OCI-LY7 (cell line): ENCODE measurements around the gene ARHGAP42. TPM values are rescaled to one million over a fixed set of nuclear protein-coding genes. Genes with fewer than 3 reads are reported as not detected.

Experiments
- BruUV-seq: library from RNA; stranded (reverse); fragments of 400-500 nt; replicated peaks from 2 replicates; lab custom pipeline; 2021; lab: Mats Ljungman, UMichigan
- CTCF ChIA-PET: fragments of 300-600 bp; sonication (Branson Sonifier 250); formaldehyde crosslinking; loops from one replicate; lab custom pipeline; 2022; ENCODE audit warnings: antibody characterized with exemption; ENCODE audit not compliant: unreplicated experiment; lab: Charles Lee
- POLR2A ChIA-PET: fragments of 300-600 bp; sonication (Branson Sonifier 250); formaldehyde crosslinking; loops from one replicate; lab custom pipeline; 2022; ENCODE audit warnings: antibody characterized with exemption; lab: Charles Lee
- DNase-seq: peaks from one replicate; pipeline ENCODE4 v3.0.0-alpha.2; 2015; ENCODE audit warnings: low spot score
- H2AFZ ChIP-seq: fragments of 200-600 bp; sonication (generic), shearing (Covaris generic); 2 replicates; pipeline ENCODE4 v1.6.1; 2014; ENCODE audit warnings: mild to moderate bottlenecking, antibody characterized with exemption, low read length, moderate library complexity
- H3K27ac ChIP-seq: fragments of 200-600 bp; sonication (generic); 2 replicates; pipeline ENCODE4 v1.5.1; 2014; ENCODE audit warnings: mixed run types, low read depth, mild to moderate bottlenecking, moderate library complexity, low read length, inconsistent platforms; ENCODE audit not compliant: poor library complexity, severe bottlenecking
- H3K36me3 ChIP-seq: fragments of 200-600 bp; sonication (generic); 2 replicates; pipeline ENCODE4 v1.6.1; 2014; ENCODE audit warnings: mild to moderate bottlenecking, antibody characterized with exemption, low read length, moderate library complexity, mixed read lengths; ENCODE audit not compliant: insufficient read depth
- H3K4me1 ChIP-seq: fragments of 200-600 bp; sonication (generic); 2 replicates; pipeline ENCODE4 v1.5.1; 2014; ENCODE audit warnings: mild to moderate bottlenecking, low read length; ENCODE audit not compliant: insufficient read depth, poor library complexity, severe bottlenecking
- H3K4me2 ChIP-seq: fragments of 200-600 bp; sonication (generic); 2 replicates; pipeline ENCODE4 v1.6.1; 2014; ENCODE audit warnings: mild to moderate bottlenecking, low read length
- H3K4me3 ChIP-seq: fragments of 200-600 bp; sonication (generic); 2 replicates; pipeline ENCODE4 v1.5.1; 2014; ENCODE audit warnings: mild to moderate bottlenecking, low read depth, low read length; ENCODE audit not compliant: poor library complexity, severe bottlenecking
- H3K79me2 ChIP-seq: fragments of 200-600 bp; sonication (generic); 2 replicates; pipeline ENCODE4 v1.6.1; 2016; ENCODE audit warnings: low read depth, mild to moderate bottlenecking, low read length, moderate library complexity, mixed read lengths; ENCODE audit not compliant: insufficient read depth
- H3K9me2 ChIP-seq: fragments of 200-600 bp; sonication (generic); 2 replicates; pipeline ENCODE4 v1.6.1; 2016; ENCODE audit warnings: mild to moderate bottlenecking, low read length, mixed read lengths; ENCODE audit not compliant: insufficient read depth
- H3K9me3 ChIP-seq: fragments of 200-600 bp; sonication (generic); 2 replicates; pipeline ENCODE4 v1.6.1; 2014; ENCODE audit warnings: mild to moderate bottlenecking, mixed run types, low read length, mixed read lengths
- H4K20me1 ChIP-seq: fragments of 200-600 bp; sonication (generic); 2 replicates; pipeline ENCODE4 v1.6.1; 2014; ENCODE audit warnings: mild to moderate bottlenecking, antibody characterized with exemption, low read length, moderate library complexity, mixed read lengths; ENCODE audit not compliant: insufficient read depth
- CTCF ChIP-seq: fragments of 200-600 bp; sonication (generic); conservative IDR thresholded peaks from 2 replicates; pipeline ENCODE4 v1.5.1; 2014; ENCODE audit warnings: mild to moderate bottlenecking, antibody characterized with exemption, low read length, moderate library complexity, mixed read lengths
- EZH2phosphoT487 ChIP-seq: fragments of 200-600 bp; sonication (generic); IDR thresholded peaks from 2 replicates; pipeline ENCODE4 v1.6.1; 2018; ENCODE audit warnings: low read depth, borderline replicate concordance, mild to moderate bottlenecking, mixed run types, antibody characterized with exemption, low read length, moderate library complexity, mixed read lengths
- intact Hi-C: fragments of 100-400 bp; cut with micrococcal nuclease; formaldehyde crosslinking; loops from one replicate; pipeline ENCODE4 v1.10.0; 2022; ENCODE audit not compliant: unreplicated experiment
- total RNA-seq, 2 experiments: library from RNA; depleted of rRNA in 1 of 2; stranded (reverse); fragments of >200 nt in 1 of 2; shearing (Covaris generic) in 1 of 2; gene quantifications; 2 replicates each; pipeline ENCODE4 v1.2.3, GENCODE V29; 2014 to 2022

Gene ARHGAP42
- total RNA-seq, 2 experiments from 2014 or later: not detected

GRCh38 chr11:100709233-100709957, 22.3 kb downstream of the ARHGAP42 start:
- intact Hi-C loops: no loop called here
- no peak for TF ChIP-seq CTCF
- TF ChIP-seq EZH2phosphoT487: no peak
- Histone ChIP-seq H2AFZ (no peak overlapping the region), H3K4me2 (no peak overlapping the region), H3K9me3 (no peaks in the 10 kb centered on the region), H3K4me1 (no peaks in the 10 kb centered on the region), H4K20me1 (no peaks in the 10 kb centered on the region), H3K36me3 (no peaks in the 10 kb centered on the region), H3K79me2 (no peaks in the 10 kb centered on the region), H3K4me3 (no peak overlapping the region), H3K27ac (no peak overlapping the region), H3K9me2 (no peaks in the 10 kb centered on the region)
- no TSS peak for BruUV-seq
- CTCF ChIA-PET: no interaction called here
- no peak for DNase-seq
- POLR2A ChIA-PET: interaction anchor here (0.6 kb wide), 1 partner anchor 10 kb away, joined by 3 read pairs; no protein-coding TSS in a partner anchor

- TF ChIP-seq CTCF (no peak), EZH2phosphoT487 (no peak)
- CTCF ChIA-PET: no interaction called here
Measured at GRCh38 chr11:100711984-100712383, 24.9 kb downstream of the ARHGAP42 start.

GRCh38 chr11:100712583-100712982, 25.5 kb downstream of the ARHGAP42 start:
- no peak for TF ChIP-seq EZH2phosphoT487
- no peaks in the 10 kb centered on the region for H3K9me3 ChIP-seq
- CTCF ChIA-PET: no interaction called here
- H4K20me1 ChIP-seq: no peaks in the 10 kb centered on the region
- no peaks in the 10 kb centered on the region for H3K79me2 ChIP-seq
- no peak overlapping the region for H3K27ac ChIP-seq
- H3K4me1 ChIP-seq: no peaks in the 10 kb centered on the region
- POLR2A ChIA-PET: no interaction called here
- no peak overlapping the region for H3K4me3 ChIP-seq
- no peak for DNase-seq
- no peaks in the 10 kb centered on the region for H3K36me3 ChIP-seq
- no peak overlapping the region for H2AFZ ChIP-seq
- no peak overlapping the region for H3K4me2 ChIP-seq
- no TSS peak for BruUV-seq
- intact Hi-C loops: no loop called here
- H3K9me2 ChIP-seq: no peaks in the 10 kb centered on the region

More at GRCh38 chr11:100711984-100712383, 24.9 kb downstream of the ARHGAP42 start:
- Histone ChIP-seq H3K36me3 (no peaks in the 10 kb centered on the region), H2AFZ (no peak overlapping the region), H3K4me2 (no peak overlapping the region), H3K9me3 (no peaks in the 10 kb centered on the region), H3K4me1 (no peaks in the 10 kb centered on the region), H3K4me3 (no peak overlapping the region), H3K79me2 (no peaks in the 10 kb centered on the region), H3K9me2 (no peaks in the 10 kb centered on the region), H4K20me1 (no peaks in the 10 kb centered on the region), H3K27ac (no peak overlapping the region)
- POLR2A ChIA-PET: interaction anchor here (0.8 to 0.9 kb wide), 2 partner anchors 66 to 133 kb away, joined by 3 to 4 read pairs; no protein-coding TSS in a partner anchor
- no peak for DNase-seq
- BruUV-seq: no TSS peak
- intact Hi-C loops: no loop called here
